ENCODE results near the gene KIAA0753. TPM values are rescaled to one million over a fixed set of nuclear protein-coding genes. Genes with fewer than 3 reads are reported as not detected.
A peak's percentile ranks its signal among the peaks of the same experiment; 100 is the strongest.

KIAA0753 gene
- total and polyA plus RNA-seq, 2 of the 13 experiments (the other 11 are each of a cell fraction or from before 2014, with no cell fraction given): 5.2 to 9.1 TPM

GRCh38 chr17:6651919-6652452, 11.5 kb upstream of the KIAA0753 start (continued):
- TF ChIP-seq NONO (IDR thresholded peaks at IDR 0.05): no peak
- peak; percentile 63; the same call in 1 of the 2 replicates for TF ChIP-seq NONO (CRISPR knock-in tag; conservative IDR thresholded peaks at IDR 0.05)
- TF ChIP-seq HOXA5 (CRISPR knock-in tag; IDR thresholded peaks at IDR 0.05): 0 out of 2 replicates have a peak, but pooled peaks have one; percentile 65
- no peak for TF ChIP-seq FOSL2 (CRISPR knock-in tag; IDR thresholded peaks at IDR 0.05)
- no peak for TF ChIP-seq ZNF513 (CRISPR knock-in tag; conservative IDR thresholded peaks at IDR 0.05)
- TF ChIP-seq ZBTB38 (CRISPR knock-in tag; IDR thresholded peaks at IDR 0.05): peak; percentile 67; the same call in 1 of the 2 replicates
- TF ChIP-seq HNF4G (IDR thresholded peaks at IDR 0.05; ENCODE audit: borderline replicate concordance, low read depth, low read length): no peak
- peak; percentile 54; the same call in 1 of the 2 replicates for TF ChIP-seq HNF4G (CRISPR knock-in tag; IDR thresholded peaks at IDR 0.05; ENCODE audit: borderline replicate concordance, low read depth)
- TF ChIP-seq POGZ (CRISPR knock-in tag; IDR thresholded peaks at IDR 0.05): no peak; the same call in 1 of the 2 replicates
- TF ChIP-seq KDM6A (CRISPR knock-in tag; IDR thresholded peaks at IDR 0.05; ENCODE audit: low read depth): no peak
- TF ChIP-seq ZNF331 (CRISPR knock-in tag; IDR thresholded peaks at IDR 0.05): peak; percentile 83
- peak; percentile 97 for TF ChIP-seq ZNF572 (CRISPR knock-in tag; IDR thresholded peaks at IDR 0.05)
- TF ChIP-seq ZNF337 (CRISPR knock-in tag; IDR thresholded peaks at IDR 0.05; ENCODE audit: borderline replicate concordance, low read depth): peak; percentile 92; the same call in 1 of the 2 replicates
- TF ChIP-seq FOXC1 (CRISPR knock-in tag; IDR thresholded peaks at IDR 0.05; ENCODE audit: borderline replicate concordance): peak; percentile 99
- TF ChIP-seq GATA4 (IDR thresholded peaks at IDR 0.05; ENCODE audit: borderline replicate concordance, low read depth): no peak; the same call in 1 of the 2 replicates
- no peak for TF ChIP-seq NR3C1 (CRISPR knock-in tag; IDR thresholded peaks at IDR 0.05)
- TF ChIP-seq AKAP8 (CRISPR knock-in tag; IDR thresholded peaks at IDR 0.05): no peak
- peak; percentile 94 for TF ChIP-seq ZNF724P (CRISPR knock-in tag; IDR thresholded peaks at IDR 0.05; ENCODE audit: borderline replicate concordance)
- TF ChIP-seq TERF1 (CRISPR knock-in tag; IDR thresholded peaks at IDR 0.05): peak; percentile 98
- peak; percentile 30; the same call in 1 of the 2 replicates for TF ChIP-seq ZNF569 (CRISPR knock-in tag; IDR thresholded peaks at IDR 0.05; ENCODE audit: borderline replicate concordance)
- TF ChIP-seq THAP9 (CRISPR knock-in tag; IDR thresholded peaks at IDR 0.05; ENCODE audit: borderline replicate concordance): peak; percentile 91
- TF ChIP-seq MXD1 (CRISPR knock-in tag; IDR thresholded peaks at IDR 0.05): peak; percentile 99
- TF ChIP-seq HCFC1 (IDR thresholded peaks at IDR 0.05; ENCODE audit: low read depth, low read length): no peak
- 0 out of 2 replicates have a peak, but pooled peaks have one; percentile 12 for TF ChIP-seq PCBP1 (IDR thresholded peaks at IDR 0.05; ENCODE audit: borderline replicate concordance, low read depth, low read length)
- peak; percentile 98 for TF ChIP-seq SRY (CRISPR knock-in tag; IDR thresholded peaks at IDR 0.05)
